Activated CD4-positive, alpha-beta T cell treated with anti-CD3 and anti-CD28 coated beads for 36 hours (primary cell): ENCODE measurements around the gene SATB1. TPM values are rescaled to one million over a fixed set of nuclear protein-coding genes. Genes with fewer than 3 reads are reported as not detected.

ENCODE experiments used
- ATAC-seq: fragments of 200-7000 bp; cut with Tn5 transposase; one replicate; pipeline ENCODE4 v1.10.0; 2021; ENCODE audit warnings: mild to moderate bottlenecking, moderate library complexity
- CTCF ChIA-PET: fragments of 350-600 bp; sonication (Branson Sonifier 250); formaldehyde crosslinking; loops from one replicate; lab custom pipeline; 2021; ENCODE audit warnings: antibody characterized with exemption; lab: Charles Lee
- POLR2A ChIA-PET: fragments of 350-600 bp; sonication (Branson Sonifier 250); formaldehyde crosslinking; loops from one replicate; lab custom pipeline; 2021; ENCODE audit warnings: antibody characterized with exemption, inconsistent platforms; lab: Charles Lee
- DNase-seq: peaks from one replicate; pipeline ENCODE4 v3.0.0-alpha.2; 2020
- H3K27ac Mint-ChIP-seq: one replicate; pipeline ENCODE4 v1.8.0; 2021; ENCODE audit warnings: mixed read lengths
- H3K27me3 Mint-ChIP-seq: one replicate; pipeline ENCODE4 v1.8.0; 2021; ENCODE audit warnings: mixed read lengths
- H3K36me3 Mint-ChIP-seq: one replicate; pipeline ENCODE4 v1.8.0; 2021; ENCODE audit warnings: low read depth, mixed read lengths
- H3K4me1 Mint-ChIP-seq: one replicate; pipeline ENCODE4 v1.8.0; 2021; ENCODE audit warnings: mixed read lengths
- H3K4me3 Mint-ChIP-seq: one replicate; pipeline ENCODE4 v1.8.0; 2021; ENCODE audit warnings: mild to moderate bottlenecking, moderate library complexity, mixed read lengths
- H3K9me3 Mint-ChIP-seq: one replicate; pipeline ENCODE4 v1.8.0; 2021; ENCODE audit warnings: low read depth, mixed read lengths
- intact Hi-C, 2 experiments: fragments of 100-400 bp; cut with DNase I in 1 of 2; cut with micrococcal nuclease in 1 of 2; formaldehyde crosslinking; loops; one replicate each; pipeline versions ENCODE4 v1.14.2 to v1.15.1; 2022 to 2024; cut with DNase I, micrococcal nuclease
- total RNA-seq, 2 experiments: library from RNA; stranded (reverse); gene quantifications; one replicate each; pipeline ENCODE4 v1.2.3, GENCODE V29; 2021

The SATB1 gene
- total RNA-seq, 2 experiments from 2014 or later = 471 to 590 TPM

- H3K27ac Mint-ChIP-seq = peak overlapping the region; percentile 91
- peak; percentile 89 for DNase-seq
- H3K4me3 Mint-ChIP-seq = peak overlapping the region; percentile 96
- POLR2A ChIA-PET = interaction anchor here (0.6 to 2.3 kb wide), 5 partner anchors 20 to 296 kb away, joined by 3 to 14 read pairs (median 4); no protein-coding TSS in a partner anchor
- CTCF ChIA-PET = interaction anchor here (0.8 to 1.5 kb wide), 4 partner anchors 125 to 343 kb away, joined by 3 to 4 read pairs (median 4); no protein-coding TSS in a partner anchor
- ATAC-seq = peak; percentile 66
- peaks cover 11% of the 10 kb centered on the region for H3K9me3 Mint-ChIP-seq
- no peaks in the 10 kb centered on the region for H3K27me3 Mint-ChIP-seq
- intact Hi-C loops = loop anchor here (1.0 to 5.0 kb wide), 12 partner anchors 18 to 1598 kb away; partner anchors contain the start of gene KAT2B (in 1 of the 2)
- H3K36me3 Mint-ChIP-seq = peaks cover 87% of the 10 kb centered on the region
- peaks cover 25% of the 10 kb centered on the region for H3K4me1 Mint-ChIP-seq
Observed at GRCh38 chr3:18444595-18445400, 19.7 kb upstream of the SATB1 start.

DNA sequence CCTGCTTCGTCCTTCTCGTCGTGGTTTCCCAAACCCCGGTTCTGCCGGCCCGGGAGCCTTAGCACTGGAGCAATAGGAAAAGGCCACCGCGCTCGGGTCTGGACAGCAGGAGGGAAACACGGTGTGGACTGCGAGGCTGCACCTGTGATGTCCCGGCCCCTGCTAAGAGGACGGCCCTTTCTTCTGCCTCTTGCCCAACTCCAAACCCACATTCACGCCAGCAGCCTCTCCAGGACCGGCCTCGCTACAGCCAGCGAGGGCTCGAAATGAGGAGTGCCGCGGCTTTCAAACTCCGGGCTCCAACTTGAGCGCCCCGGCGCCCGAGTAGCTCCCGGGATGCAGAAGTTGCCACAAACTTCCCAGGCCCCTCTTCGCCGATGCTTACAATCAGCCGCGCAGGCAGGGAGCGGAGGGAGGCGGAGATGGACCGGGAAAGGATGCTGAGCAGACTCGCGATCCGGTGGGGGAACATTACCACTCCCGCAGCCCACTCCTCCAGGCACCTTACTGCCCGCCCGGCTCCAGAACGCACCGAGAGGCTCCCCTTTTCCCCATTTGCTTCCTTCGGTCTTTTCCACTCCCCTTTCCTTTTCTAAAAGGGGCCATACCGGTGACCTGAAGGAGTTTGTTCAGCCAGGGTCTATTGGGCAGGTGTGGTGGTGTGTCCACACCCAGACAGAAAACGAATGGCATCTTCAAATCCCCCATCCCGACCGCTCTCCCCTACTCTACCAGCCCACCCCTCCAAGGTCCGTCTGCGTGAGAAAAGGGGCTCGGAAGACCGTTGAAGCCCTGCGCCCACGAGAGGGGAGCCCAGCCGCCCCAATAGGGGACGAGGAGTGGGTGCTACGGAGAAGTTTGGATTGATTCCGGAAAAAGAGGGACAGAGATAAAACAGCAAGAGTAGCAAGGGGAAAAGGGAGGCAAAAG, 18.8 kb upstream of the SATB1 start:
- POLR2A ChIA-PET = interaction anchor here (0.7 to 2.3 kb wide), 5 partner anchors 19 to 425 kb away, joined by 3 to 14 read pairs (median 4); no protein-coding TSS in a partner anchor
- ATAC-seq (no peak), DNase-seq (peak; percentile 57)
- Mint-ChIP-seq H3K4me1 (peaks cover 18% of the 10 kb centered on the region), H3K27ac (peak overlapping the region; percentile 91), H3K27me3 (no peaks in the 10 kb centered on the region), H3K36me3 (peaks cover 87% of the 10 kb centered on the region), H3K9me3 (peaks cover 4% of the 10 kb centered on the region), H3K4me3 (peak overlapping the region; percentile 79)
- intact Hi-C loops = loop anchor here (1.0 to 5.0 kb wide), 10 partner anchors 9 to 1598 kb away; partner anchors contain the start of gene KAT2B (in 1 of the 2)
- CTCF ChIA-PET = interaction anchor here (0.6 to 1.1 kb wide), 4 partner anchors 126 to 343 kb away, joined by 3 to 4 read pairs (median 4); no protein-coding TSS in a partner anchor

DNA sequence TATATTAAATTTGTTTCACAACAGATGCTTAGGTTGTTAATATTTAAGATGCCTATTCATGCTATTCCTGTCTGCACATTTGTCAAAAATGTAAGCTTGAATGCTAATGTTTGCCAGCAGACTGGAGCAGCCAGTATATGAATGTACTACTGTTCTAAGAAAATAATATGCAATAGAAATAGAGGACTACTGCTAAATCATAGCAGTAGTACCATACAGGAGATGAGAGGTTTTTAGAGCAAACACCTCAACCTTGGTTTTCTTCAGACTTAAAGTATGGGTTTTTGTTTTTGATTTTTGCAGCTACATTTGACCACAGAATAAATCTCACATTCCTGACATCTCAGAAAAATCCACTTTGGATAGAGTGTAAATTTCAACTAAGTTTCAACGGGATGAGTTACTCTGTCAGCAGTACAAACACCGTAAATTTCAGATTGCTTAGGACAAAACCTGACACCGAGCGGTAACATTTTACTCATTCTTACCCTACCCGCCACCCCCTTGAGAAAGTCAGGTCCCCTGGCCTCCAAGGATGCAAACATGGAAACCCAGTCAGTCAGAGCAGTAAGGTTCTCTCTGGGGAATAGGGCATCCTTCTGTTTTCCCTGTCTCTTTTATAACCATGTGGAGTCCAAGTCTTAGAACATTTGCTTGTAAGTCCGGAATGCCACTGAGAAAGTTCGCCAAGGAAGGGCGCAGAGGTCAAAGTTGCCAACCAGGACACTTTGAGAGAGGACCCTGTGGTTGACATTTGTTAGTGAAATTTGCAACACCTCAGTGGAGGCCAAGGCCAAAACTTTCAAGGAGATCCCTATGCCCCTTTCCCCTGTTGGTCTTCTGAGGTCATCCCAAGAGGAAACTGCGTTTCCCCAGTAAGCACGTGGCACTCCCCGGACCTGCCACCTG, 17.9 kb upstream of the SATB1 start:
- peaks cover 14% of the 10 kb centered on the region for H3K4me1 Mint-ChIP-seq
- H3K4me3 Mint-ChIP-seq = peak overlapping the region; percentile 79
- peaks cover 87% of the 10 kb centered on the region for H3K36me3 Mint-ChIP-seq
- ChIA-PET CTCF (interaction anchor here (0.7 to 2.0 kb wide), 5 partner anchors 13 to 316 kb away, joined by 3 to 8 read pairs (median 4); no protein-coding TSS in a partner anchor), POLR2A (interaction anchor here (0.6 to 1.7 kb wide), 7 partner anchors 12 to 426 kb away, joined by 3 to 10 read pairs (median 3); partner anchors contain the start of gene SATB1)
- DNase-seq = no peak
- intact Hi-C loops = loop anchor here (1.0 to 5.0 kb wide), 7 partner anchors 8 to 1599 kb away; partner anchors contain the start of gene KAT2B (in 1 of the 2)
- H3K27me3 Mint-ChIP-seq = no peaks in the 10 kb centered on the region
- peak; percentile 8 for ATAC-seq
- peak overlapping the region; percentile 91 for H3K27ac Mint-ChIP-seq
- H3K9me3 Mint-ChIP-seq = peaks cover under 1% of the 10 kb centered on the region

- H3K4me3 Mint-ChIP-seq = peak overlapping the region; percentile 79
- POLR2A ChIA-PET = interaction anchor here (1.1 to 1.7 kb wide), 2 partner anchors 17 to 300 kb away, joined by 3 to 10 read pairs; partner anchors contain the start of gene SATB1
- intact Hi-C loops = loop anchor here in 1 of 2 experiments (5.0 kb wide), 1 partner anchor 1601 kb away; the partner anchor contains the start of gene KAT2B
Observed at GRCh38 chr3:18441551-18441950, 16.4 kb upstream of the SATB1 start.

DNA sequence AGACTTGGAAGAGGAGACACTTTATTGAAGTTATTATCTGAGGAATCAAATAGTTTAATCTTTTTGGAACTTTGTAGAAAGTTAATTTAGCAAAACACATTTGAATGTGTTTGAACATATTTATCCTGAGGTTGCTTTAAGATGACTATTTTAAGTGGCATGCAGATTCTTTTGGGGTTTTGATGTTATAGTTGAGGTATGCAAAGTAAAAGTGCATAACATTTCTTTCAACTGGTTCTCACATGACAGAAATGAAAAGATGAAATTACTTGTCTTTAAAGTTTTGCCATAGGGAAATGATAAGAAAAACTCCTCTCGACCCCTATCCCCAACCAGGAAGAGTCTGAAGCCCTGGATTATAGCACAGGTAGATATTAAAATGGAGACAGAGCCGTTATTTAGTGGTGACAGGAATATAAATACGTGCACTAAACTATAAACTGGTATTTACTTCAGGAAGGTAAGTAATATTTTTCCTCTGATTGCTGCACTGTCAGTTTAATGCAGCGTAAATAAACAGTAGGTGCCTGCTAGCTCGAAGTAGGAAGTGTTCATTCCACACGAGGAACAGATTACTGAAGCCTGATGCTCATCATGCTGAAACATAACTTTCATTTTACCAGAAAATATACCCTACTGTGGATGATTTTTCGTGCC, 15.1 kb upstream of the SATB1 start:
- ATAC-seq (no peak), DNase-seq (no peak)
- CTCF ChIA-PET = interaction anchor here (0.6 kb wide), 1 partner anchor 392 kb away, joined by 3 read pairs; no protein-coding TSS in a partner anchor
- intact Hi-C loops = loop anchor here in 1 of 2 experiments (5.0 kb wide), 1 partner anchor 1602 kb away; the partner anchor contains the start of gene KAT2B
- peaks cover 89% of the 10 kb centered on the region for H3K36me3 Mint-ChIP-seq
- no peaks in the 10 kb centered on the region for H3K9me3 Mint-ChIP-seq
- H3K27me3 Mint-ChIP-seq = no peaks in the 10 kb centered on the region
- peak overlapping the region; percentile 96 for H3K27ac Mint-ChIP-seq
- peak overlapping the region; percentile 79 for H3K4me3 Mint-ChIP-seq
- POLR2A ChIA-PET = no interaction called here
- H3K4me1 Mint-ChIP-seq = peaks cover 12% of the 10 kb centered on the region

More at GRCh38 chr3:18441551-18441950, 16.4 kb upstream of the SATB1 start:
- Mint-ChIP-seq H3K4me1 (peaks cover 6% of the 10 kb centered on the region), H3K9me3 (no peaks in the 10 kb centered on the region), H3K27ac (peak overlapping the region; percentile 96), H3K36me3 (peaks cover 87% of the 10 kb centered on the region), H3K27me3 (no peaks in the 10 kb centered on the region)
- ATAC-seq (no peak), DNase-seq (no peak)
- CTCF ChIA-PET = interaction anchor here (0.9 to 2.0 kb wide), 4 partner anchors 10 to 318 kb away, joined by 3 to 8 read pairs (median 4); no protein-coding TSS in a partner anchor

GRCh38 chr3:18439281-18439680, 14.1 kb upstream of the SATB1 start:
- ChIA-PET CTCF (no interaction called here), POLR2A (no interaction called here)
- intact Hi-C loops = loop anchor here in 1 of 2 experiments (5.0 kb wide), 1 partner anchor 548 kb away; no protein-coding TSS in a partner anchor
- no peaks in the 10 kb centered on the region for H3K9me3 Mint-ChIP-seq
- H3K4me3 Mint-ChIP-seq = peak overlapping the region; percentile 79
- peaks cover 95% of the 10 kb centered on the region for H3K36me3 Mint-ChIP-seq
- H3K4me1 Mint-ChIP-seq = peaks cover 14% of the 10 kb centered on the region
- ATAC-seq (no peak), DNase-seq (no peak)
- H3K27me3 Mint-ChIP-seq = no peaks in the 10 kb centered on the region
- H3K27ac Mint-ChIP-seq = peak overlapping the region; percentile 96

GRCh38 chr3:18438586-18438985, 13.4 kb upstream of the SATB1 start:
- Mint-ChIP-seq H3K9me3 (no peaks in the 10 kb centered on the region), H3K4me1 (peaks cover 14% of the 10 kb centered on the region), H3K4me3 (peak overlapping the region; percentile 79), H3K27me3 (no peaks in the 10 kb centered on the region), H3K36me3 (peaks cover 90% of the 10 kb centered on the region), H3K27ac (peak overlapping the region; percentile 96)
- intact Hi-C loops = loop anchor here (1.0 to 5.0 kb wide), 3 partner anchors 10 to 549 kb away; partner anchors contain the start of gene SATB1 (in 1 of the 2)
- CTCF ChIA-PET = interaction anchor here (0.6 to 1.2 kb wide), 7 partner anchors 9 to 320 kb away, joined by 3 to 7 read pairs (median 4); no protein-coding TSS in a partner anchor
- POLR2A ChIA-PET = interaction anchor here (0.7 to 1.5 kb wide), 11 partner anchors 207 to 453 kb away, joined by 3 to 10 read pairs (median 3); no protein-coding TSS in a partner anchor
- peak; percentile 81 for ATAC-seq
- DNase-seq = peak; percentile 84

DNA sequence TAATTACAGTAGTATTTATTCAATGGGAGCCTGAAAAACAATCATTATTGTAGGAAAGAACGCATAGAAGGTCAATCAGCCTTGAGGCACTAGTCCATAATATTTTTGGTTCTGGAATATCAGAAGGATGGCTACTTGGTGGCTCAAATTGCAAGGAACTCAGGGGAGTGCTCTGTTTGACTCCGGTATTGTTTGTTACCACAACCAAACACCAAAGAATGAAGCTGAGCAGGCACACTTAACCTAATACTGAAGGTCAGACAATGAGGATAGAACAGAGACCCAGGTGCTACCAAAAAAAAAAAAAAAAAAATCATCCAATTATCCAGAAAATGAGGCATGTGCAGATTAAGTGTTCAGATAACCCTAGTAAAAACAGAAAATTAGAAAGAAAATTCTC, 11.1 kb upstream of the SATB1 start:
- H3K4me3 Mint-ChIP-seq = peak overlapping the region; percentile 79
- H3K36me3 Mint-ChIP-seq = peaks cover 88% of the 10 kb centered on the region
- DNase-seq = no peak
- H3K27ac Mint-ChIP-seq = peak overlapping the region; percentile 99
- ChIA-PET CTCF (interaction anchor here (0.6 to 1.7 kb wide), 9 partner anchors 8 to 553 kb away, joined by 3 to 4 read pairs (median 3); no protein-coding TSS in a partner anchor), POLR2A (interaction anchor here (0.5 to 0.7 kb wide), 4 partner anchors 15 to 350 kb away, joined by 3 to 7 read pairs (median 3); no protein-coding TSS in a partner anchor)
- no peaks in the 10 kb centered on the region for H3K27me3 Mint-ChIP-seq
- intact Hi-C loops = loop anchor here in 1 of 2 experiments (5.0 kb wide), 1 partner anchor 551 kb away; no protein-coding TSS in a partner anchor
- H3K9me3 Mint-ChIP-seq = no peaks in the 10 kb centered on the region
- no peak for ATAC-seq
- peaks cover 31% of the 10 kb centered on the region for H3K4me1 Mint-ChIP-seq

- Mint-ChIP-seq H3K4me3 (peak overlapping the region; percentile 79), H3K9me3 (no peaks in the 10 kb centered on the region), H3K27ac (peak overlapping the region; percentile 99), H3K4me1 (peaks cover 44% of the 10 kb centered on the region), H3K36me3 (peaks cover 86% of the 10 kb centered on the region), H3K27me3 (no peaks in the 10 kb centered on the region)
- ChIA-PET CTCF (no interaction called here), POLR2A (no interaction called here)
- ATAC-seq (no peak), DNase-seq (no peak)
- intact Hi-C loops = loop anchor here (1.0 to 5.0 kb wide), 2 partner anchors 9 to 553 kb away; no protein-coding TSS in a partner anchor
Observed at GRCh38 chr3:18434711-18435110, 9.6 kb upstream of the SATB1 start.
